GM21737 (cell line): ENCODE data around the gene PHC2.

Experiments used
- ATAC-seq: cut with Tn5 transposase; IDR thresholded peaks from one replicate; pipeline ENCODE4 v1.9.1; 2021; ENCODE audit warnings: mild to moderate bottlenecking, moderate library complexity; ENCODE audit not compliant: unreplicated experiment

Gene PHC2, protein sequence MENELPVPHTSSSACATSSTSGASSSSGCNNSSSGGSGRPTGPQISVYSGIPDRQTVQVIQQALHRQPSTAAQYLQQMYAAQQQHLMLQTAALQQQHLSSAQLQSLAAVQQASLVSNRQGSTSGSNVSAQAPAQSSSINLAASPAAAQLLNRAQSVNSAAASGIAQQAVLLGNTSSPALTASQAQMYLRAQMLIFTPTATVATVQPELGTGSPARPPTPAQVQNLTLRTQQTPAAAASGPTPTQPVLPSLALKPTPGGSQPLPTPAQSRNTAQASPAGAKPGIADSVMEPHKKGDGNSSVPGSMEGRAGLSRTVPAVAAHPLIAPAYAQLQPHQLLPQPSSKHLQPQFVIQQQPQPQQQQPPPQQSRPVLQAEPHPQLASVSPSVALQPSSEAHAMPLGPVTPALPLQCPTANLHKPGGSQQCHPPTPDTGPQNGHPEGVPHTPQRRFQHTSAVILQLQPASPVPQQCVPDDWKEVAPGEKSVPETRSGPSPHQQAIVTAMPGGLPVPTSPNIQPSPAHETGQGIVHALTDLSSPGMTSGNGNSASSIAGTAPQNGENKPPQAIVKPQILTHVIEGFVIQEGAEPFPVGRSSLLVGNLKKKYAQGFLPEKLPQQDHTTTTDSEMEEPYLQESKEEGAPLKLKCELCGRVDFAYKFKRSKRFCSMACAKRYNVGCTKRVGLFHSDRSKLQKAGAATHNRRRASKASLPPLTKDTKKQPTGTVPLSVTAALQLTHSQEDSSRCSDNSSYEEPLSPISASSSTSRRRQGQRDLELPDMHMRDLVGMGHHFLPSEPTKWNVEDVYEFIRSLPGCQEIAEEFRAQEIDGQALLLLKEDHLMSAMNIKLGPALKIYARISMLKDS

DNA sequence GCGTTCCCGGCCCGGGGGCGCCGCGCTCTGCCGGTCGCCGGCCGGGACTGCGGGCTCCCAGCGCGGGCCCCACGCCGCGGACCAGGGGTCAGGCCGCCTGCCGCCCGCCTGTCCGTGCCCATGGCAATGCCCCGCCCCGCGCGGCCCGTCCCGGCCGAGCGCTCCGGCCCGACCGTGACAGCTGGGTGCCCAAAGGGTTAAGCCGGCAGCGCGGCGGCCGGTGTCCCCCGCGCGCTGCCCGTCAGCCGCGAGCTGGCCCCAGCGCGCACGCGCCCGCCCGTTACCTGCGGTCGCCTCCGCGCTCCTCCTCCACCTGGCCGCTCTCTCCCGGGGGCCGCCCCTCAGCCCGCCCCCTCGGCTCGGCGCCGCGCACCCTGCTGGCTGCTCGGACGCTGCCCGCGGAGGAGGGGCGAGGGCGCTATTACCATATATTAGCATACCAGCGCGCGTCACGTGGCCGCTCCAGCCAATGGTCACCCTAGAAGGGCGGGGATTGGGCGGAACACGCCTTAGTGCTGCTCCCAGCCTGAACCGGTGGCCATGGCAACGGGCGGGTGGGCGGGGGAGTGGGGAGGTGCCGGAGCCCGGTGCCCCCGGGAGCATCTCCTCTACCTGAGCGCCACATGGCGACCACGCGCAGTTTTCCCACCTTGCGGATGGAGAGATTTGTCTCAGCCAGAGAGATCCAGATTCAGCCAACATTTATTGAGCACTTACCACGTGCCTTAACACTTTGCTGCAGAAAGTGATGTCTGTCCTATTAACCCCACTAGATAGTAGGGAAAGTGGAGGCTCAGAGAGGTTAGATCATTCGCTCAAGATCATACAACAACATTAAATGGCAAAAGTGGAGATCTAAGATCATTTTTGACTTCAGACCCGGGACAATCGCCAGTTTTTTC, at the start of gene PHC2:
Gene PHC2, minus strand, starts transcription at position 404 of the 902 bp plus-strand sequence. CDS start 55,556 bp downstream, outside the sequence.
- peak; percentile 93 for ATAC-seq

DNA sequence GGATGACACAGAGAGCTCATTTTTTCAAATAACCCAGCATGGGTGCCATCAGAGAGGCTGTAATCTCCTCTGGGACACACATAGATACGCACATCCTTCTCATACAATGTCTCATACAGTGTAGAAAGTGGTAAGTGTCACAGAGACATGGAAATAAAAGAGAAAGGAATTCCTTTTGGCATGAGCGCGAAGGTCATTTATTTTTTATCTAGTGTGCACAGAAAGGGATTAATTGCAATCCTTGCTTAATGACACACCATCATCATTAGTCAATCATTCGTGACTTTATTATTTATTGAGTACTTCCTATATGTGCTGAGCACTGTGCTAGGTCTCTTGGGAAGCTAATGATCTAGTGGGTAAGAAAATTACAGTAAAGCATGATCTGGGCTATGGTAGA, 46.6 kb upstream of the PHC2 start:
- ATAC-seq = no peak

DNA sequence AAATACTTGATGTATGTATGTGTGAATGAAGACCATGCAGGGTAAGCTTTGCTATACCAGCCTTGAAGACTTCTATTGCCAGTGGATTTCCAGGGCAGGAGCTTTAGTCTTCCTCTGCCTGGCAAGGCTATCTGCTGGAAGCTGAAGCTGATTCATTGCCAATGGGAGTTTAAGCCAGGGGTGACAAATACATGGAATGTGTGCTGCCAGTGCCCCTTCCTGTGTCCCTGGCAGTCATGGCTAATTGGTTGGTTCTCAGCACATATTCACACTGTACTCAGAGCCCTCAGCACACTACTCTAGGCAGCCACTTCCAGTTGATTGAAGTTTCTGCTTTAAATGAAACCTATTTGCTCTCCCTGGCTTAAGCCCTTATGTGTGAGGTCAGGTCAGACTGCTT, 43.0 kb upstream of the PHC2 start:
- ATAC-seq = no peak

DNA sequence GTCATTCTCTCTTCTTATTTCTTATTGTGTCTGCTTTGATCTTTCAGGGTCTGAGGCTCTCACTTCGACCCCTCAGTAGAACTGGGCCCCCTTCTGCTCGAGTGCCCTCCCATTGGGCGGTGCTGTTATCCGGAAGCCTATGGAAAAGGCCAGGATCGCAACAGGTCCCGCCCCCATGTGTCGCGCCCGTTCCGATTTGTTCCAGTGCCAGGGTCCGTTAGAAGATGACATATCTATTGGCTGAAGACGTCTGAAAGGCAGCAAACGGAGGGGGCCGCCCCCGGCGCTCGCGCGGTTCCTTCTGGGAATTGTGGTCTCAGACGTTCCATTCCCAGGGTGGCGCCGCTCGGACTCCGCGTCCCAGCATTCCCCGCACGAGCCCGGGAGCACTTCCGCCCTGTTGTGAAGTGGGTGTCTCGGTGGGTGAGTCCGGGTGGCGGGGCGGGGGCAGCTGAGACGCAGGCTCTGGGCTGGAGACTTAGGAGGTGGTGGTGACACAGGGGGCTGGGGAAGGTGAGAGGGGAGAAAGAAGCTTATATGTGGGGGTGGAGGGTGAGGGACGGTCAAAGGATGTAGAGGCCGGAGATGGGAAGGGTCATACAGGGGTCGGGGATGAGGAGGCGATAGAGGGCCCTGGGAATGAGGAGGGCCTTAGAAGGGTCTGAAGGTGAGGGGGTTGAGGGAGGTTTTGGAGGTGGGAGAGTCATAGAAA, 41.5 kb upstream of the PHC2 start, which contains the start of gene ZSCAN20:
Gene ZSCAN20, plus strand, starts transcription at position 377 of the 712 bp plus-strand sequence. CDS start 6,644 bp downstream, outside the sequence.
- peak; percentile 90 for ATAC-seq

DNA sequence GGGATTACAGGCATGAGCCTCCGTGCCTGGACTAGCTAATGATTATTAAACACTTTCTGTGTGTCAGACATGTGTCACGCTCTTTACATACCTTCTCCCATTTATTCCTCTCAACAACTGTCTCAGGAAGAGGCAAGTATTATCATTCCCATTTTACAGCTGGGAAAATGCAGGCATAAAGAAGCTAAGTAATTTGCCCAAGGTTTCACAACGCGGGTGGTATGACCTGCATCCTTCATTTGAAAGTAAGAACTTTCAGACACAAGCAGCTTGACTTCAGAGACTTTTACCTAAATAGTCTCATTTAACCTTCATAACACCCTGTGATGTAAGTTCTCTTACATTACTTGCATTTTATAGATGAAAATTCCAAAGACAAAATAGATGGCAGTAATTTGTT, 40.5 kb upstream of the PHC2 start:
- no peak for ATAC-seq

DNA sequence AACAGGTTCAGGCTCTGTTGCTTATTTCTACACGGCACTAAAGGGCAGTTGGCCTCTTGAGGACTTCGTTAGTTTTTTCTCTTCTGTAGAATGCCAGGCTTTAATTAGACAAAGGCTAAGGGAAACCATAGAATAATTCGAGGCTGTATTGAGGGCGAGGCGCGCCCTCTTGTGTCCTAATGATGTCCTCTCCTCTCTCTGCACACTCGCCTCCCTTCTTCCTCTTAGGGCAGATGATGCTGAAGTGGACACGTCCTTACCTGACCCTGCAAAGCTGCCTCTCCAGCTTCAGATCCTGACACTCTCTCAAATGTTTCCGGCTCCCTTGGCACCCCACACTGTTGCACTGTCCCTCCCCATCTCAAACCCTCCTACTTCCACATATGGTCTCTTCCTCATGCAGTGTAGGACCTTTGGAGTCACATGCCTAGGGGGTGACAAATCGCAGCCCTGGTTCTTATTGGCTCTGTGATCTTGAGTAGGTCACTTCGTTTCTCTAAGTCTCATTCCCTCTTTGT, 39.7 kb upstream of the PHC2 start:
- ATAC-seq = no peak

DNA sequence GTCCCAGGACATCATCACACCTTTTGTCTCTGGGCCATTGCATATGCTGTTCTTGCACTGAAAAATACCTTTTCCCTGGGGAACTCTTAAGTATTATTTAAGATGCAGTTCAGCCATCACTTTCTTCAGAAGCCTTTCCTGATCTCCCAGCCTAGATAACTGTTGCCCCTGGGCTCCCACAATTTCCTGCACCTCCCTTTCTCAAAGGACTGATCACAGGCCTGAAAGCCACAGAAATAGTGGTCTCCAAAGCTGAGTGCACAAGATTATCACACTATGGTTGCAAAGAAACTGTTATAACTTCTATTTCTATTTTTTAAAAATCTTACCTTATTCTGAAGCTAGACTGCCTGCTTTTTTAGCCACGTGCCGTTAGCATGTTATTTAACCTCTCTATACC, 38.8 kb upstream of the PHC2 start:
- no peak for ATAC-seq

DNA sequence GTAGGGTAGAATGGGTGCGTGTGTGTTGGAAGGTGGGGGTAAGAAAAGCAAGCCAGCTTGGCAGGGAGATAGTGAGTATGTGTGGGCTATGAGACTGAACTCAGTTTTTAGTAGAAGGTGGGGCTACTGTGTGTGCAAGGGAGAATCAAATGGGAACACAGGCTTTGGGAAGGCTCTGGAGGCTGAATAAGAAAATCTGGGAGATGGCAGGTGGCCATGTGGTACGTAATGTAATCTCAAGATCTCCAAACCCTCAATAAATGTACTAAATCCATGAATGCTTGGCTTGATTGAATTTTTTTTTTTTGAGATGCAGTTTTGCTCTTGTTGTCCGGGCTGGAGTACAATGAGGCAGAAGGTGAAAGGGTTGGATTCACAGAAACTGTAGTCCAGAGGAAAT, 38.1 kb upstream of the PHC2 start:
- no peak for ATAC-seq

DNA sequence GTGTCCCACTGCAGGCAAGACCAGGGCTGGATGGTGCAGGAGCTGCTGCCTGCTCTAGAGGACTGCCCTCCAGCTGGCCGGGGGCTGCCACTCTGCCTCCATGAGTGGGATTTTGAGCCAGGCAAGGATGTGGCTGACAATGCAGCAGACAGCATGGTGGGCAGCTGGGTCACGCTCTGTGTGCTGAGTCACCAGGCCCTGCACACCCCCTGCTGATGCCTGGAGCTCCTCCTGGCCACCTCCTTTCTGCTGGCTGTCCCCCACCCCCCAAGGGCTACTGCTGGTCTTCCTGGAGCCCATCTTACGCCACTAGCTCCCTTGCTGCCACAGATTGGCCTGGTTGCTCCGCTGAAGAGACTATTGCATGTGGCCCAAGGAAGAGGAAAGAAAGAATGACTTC, 37.6 kb upstream of the PHC2 start:
- ATAC-seq = no peak

DNA sequence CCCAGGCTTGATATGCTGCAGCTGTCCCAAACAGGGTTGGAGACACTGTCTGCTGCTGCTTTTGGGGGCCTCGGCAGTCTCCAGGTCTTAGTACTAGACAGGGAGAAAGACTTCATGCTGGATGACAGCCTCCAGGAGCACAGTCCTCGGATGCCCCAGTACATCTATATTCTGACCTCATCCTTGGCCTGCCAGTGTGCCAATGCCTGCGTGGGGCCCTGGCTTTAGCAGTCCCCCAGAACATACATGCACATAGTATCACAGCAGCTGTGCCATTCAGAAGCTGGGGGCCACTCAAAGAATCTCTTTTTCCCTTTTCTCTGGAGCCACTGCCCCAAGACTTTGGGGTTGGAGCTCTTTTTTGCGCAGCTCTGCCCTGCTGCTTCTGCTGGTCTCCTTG, 37.1 kb upstream of the PHC2 start:
- no peak for ATAC-seq

DNA sequence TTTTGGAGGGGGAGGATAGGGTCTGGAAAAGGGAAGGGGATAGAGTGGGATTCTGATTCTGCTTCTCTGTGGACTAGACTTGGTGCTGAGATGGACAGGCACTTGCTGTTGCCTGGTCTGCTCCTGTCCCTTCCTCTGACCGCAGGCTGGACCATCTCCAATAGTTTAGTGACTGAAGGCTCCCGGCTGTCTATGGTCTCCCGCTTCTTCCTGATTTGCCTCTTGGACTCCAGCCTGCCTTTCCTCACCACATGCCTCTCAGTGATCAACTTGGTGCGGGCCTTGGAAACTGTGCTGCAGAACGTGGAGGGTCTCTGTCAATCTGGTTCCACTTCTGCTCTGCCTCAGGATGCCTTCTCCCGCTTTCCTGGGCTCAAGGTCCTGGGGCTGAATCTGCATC, 35.3 kb upstream of the PHC2 start:
- no peak for ATAC-seq

DNA sequence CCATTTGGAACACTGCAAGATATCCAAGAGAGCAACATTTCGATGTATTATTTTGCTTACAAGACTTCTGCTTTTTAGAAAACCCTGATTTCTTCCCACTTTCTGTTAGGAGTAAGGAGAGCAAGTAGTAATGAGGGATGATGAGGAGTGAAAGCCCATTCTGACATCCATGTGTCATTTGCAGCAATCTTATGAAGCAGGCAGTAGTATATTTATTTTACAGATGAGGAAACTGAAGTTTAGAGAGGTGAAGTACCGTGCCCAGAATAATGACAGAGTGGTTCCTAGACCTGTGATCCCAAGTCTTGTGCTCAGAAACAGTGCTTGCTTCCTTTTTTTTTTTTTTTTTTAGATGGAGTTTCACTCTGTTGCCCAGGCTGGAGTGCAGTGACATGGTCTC, 34.4 kb upstream of the PHC2 start:
- no peak for ATAC-seq

DNA sequence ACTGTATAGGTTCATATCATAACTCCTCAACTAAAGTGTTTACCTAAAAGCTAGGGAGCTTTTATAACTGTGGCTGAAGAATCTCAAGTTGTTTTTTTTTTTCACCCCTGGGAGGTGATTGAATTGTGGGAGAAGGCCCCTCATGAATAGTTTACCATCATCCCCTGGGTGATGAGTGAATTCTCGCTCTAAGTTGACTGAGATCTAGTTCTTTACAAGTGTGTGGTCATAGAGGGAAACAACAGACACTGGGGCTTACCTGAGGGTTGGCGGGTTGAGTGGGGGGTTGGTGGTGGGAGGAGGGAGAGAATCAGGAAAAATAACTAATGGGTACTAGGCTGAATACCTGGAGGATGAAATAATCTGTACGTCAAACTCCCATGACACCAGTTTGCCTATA, 33.7 kb upstream of the PHC2 start:
- ATAC-seq = no peak

DNA sequence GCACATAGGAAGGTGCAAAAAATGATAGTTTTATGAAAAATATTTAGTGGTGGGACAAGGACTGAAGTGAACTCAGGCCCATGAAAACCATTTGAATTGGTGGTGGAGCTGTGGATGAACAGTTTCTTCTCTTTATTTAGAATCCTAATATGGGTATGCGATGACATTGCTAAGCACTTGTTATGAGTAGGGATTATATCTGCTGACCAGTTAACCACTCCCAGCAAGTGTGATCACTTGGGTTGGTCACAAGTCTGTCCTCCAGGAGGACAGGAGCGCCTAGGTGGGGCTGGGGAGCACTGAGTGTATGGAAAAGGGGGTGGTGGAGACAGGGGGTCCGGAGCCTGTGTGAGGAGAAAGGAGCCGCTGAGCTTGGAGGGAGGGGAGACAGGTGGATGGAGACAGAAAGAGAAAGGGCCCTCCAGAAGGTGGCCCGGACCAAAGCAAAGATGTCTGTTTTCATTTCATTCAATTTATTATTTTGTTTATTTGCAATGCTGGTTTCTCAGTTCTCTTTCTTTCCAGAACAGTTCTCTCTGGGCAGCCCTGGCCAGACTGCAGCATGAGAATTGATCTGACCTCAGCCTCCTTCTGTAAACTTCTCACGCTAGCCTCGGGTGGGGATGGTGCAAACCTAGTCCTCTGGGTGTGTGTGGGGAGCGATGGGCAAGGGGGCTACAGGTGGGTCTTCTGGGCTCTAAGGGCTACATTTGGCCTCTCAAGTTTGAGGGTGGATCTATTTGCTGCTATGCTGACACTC, 31.7 kb upstream of the PHC2 start:
- no peak for ATAC-seq

DNA sequence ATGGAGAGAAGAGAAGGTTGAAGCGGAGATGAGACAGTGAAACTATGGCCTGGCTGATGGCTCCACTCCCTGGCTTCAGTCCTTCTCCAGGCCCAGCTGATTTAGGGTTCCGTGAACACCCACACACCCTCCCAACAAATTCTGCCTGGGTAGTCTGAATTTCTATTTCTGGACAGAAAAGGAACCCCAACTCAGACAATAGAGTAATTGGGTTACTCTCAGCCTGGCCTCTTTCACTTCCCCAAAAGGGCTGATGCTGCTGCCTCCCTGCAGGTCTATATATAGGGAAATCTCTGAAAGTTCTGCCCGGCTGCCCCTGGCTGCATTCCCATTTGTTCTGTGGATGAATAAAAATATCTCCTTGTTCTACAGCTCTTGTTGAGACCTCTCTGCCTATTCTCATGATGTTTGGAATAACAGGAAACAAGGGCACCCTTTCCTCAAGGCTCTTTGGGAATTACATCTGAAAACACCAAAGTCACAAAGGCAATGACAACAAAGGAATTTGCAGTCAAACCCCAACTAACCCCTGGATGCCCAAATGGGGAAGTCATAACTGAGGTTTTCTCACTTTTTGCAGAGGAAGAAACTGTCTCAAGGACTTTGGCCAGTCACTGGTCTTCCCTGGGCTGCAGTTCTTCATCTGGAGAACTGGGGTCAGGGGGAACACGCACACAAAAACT, 30.2 kb upstream of the PHC2 start:
- ATAC-seq = peak; percentile 72

DNA sequence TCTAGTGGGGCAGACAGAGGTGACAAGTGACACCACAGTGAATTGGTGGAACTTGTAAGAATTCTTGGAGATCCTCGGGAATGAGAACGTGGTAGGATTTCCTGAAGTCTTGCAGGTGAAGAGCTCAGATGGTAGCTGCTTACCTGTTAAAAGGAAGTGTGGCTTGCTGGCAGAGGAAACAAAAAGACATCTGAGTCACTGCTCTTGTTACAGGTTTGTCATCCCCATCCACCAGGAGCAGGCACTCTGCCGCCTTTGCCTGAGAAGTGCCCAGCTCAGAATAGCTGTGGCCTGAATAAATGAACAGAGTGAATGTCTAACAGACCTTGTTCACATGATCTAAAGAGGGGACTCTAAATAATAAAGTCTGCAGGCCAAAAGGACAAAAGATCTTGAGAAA, 29.2 kb upstream of the PHC2 start:
- no peak for ATAC-seq

DNA sequence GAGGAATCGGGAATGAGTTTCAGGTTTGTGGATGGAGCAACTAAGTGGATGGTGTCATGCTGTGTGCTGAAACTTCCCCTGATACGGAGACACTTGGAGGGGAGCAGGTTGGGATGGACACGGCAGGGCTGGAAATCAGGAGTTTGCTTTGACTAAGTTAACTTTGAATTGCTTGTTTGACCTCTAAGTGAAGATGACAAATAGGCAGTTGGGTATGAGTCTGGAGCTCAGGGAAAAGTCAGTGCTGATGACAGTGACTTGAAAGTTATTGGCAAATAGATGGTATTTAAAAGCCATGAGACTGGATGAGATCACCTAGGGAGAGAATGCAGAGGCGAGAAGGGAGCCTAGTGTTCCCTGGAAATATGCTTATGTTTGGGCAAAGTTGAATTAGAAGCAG, 28.8 kb upstream of the PHC2 start:
- ATAC-seq = no peak

DNA sequence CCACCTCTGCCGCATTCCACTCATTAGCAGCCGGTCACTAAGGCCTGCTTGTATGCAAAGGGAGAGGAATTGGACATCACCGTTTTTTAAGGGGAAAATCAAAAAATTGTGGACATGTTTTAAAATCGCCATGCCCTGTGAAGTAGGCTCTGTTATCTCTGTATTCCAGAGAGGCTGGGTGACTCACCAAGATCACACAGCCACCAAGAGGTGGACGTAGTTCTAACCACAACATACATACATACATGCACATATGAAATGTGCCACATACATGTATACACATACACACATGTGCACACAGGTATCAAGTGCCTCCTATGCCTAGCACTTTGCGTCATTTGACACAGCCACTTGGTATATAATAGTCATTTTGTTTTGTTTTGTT, 25.6 kb upstream of the PHC2 start:
- ATAC-seq = no peak
